ENCODE data around the gene TOP1.

TOP1 gene

GRCh38 chr20:41171736-41172295, 143.2 kb downstream of the TOP1 start:
- DNase-seq, result no peak

GRCh38 chr20:41172296-41173140, 143.9 kb downstream of the TOP1 start:
- DNase-seq, result no peak

- DNase-seq, result peak; percentile 34
Measured at GRCh38 chr20:41173161-41173721, 144.6 kb downstream of the TOP1 start.

GRCh38 chr20:41173791-41174341, 145.2 kb downstream of the TOP1 start:
- DNase-seq, result no peak

Data from NCI-H748 treated with DMSO at 0.1 percent for 48 hours (cell line).